Upper lobe of right lung (tissue), 1 donor: ENCODE results near the gene KLRC3. TPM values are rescaled to one million over a fixed set of nuclear protein-coding genes. Genes with fewer than 3 reads are reported as not detected.
A peak's percentile ranks its signal among the peaks of the same experiment; 100 is the strongest.
"Not testable (repeated sequence)": the region's sequence is repeated elsewhere in the genome, so short reads cannot be mapped to it uniquely, and the experiment has no call there.

ENCODE experiments used
- ATAC-seq: fragments of 200-7000 bp; cut with Tn5 transposase; one replicate; pipeline ENCODE4 v1.9.1; 2020; ENCODE audit warnings: mild to moderate bottlenecking, moderate library complexity
- DNase-seq: peaks from one replicate; pipeline ENCODE4 v3.0.0-alpha.2; 2020
- H3K27ac ChIP-seq: fragments of 200-600 bp; one replicate; pipeline ENCODE4 v1.8.0; 2022
- H3K27me3 ChIP-seq: fragments of 200-600 bp; one replicate; pipeline ENCODE4 v1.8.0; 2022; ENCODE audit warnings: mild to moderate bottlenecking
- H3K36me3 ChIP-seq: fragments of 200-600 bp; one replicate; pipeline ENCODE4 v1.8.0; 2022
- H3K4me1 ChIP-seq: fragments of 200-600 bp; one replicate; pipeline ENCODE4 v1.8.0; 2022
- H3K4me3 ChIP-seq: fragments of 200-600 bp; one replicate; pipeline ENCODE4 v1.8.0; 2022; ENCODE audit warnings: mild to moderate bottlenecking
- H3K9me3 ChIP-seq: fragments of 200-600 bp; one replicate; pipeline ENCODE4 v1.8.0; 2022
- intact Hi-C: fragments of 100-400 bp; cut with DNase I; formaldehyde crosslinking; loops from one replicate; pipeline ENCODE4 v1.11.0; 2022
- total RNA-seq: library from RNA; stranded (reverse); fragmentation: NEBNext Ultra II Directional; extraction: Animal tissue kit (Norgen Biotek cat#: 25700); gene quantifications from one replicate; pipeline ENCODE4 v1.2.1, GENCODE V29; 2021
- TF ChIP-seq, protein P1 (sequence below): fragments of 200-600 bp; IDR thresholded peaks from one replicate; pipeline ENCODE4 v1.8.0; 2022; ENCODE audit warnings: antibody characterized with exemption
- donor health status: DM: no; HTN: yes; CAD: no; lungs with severe emphysema.

Gene KLRC3
- total RNA-seq, 1 donor from 2014 or later: not detected

DNA sequence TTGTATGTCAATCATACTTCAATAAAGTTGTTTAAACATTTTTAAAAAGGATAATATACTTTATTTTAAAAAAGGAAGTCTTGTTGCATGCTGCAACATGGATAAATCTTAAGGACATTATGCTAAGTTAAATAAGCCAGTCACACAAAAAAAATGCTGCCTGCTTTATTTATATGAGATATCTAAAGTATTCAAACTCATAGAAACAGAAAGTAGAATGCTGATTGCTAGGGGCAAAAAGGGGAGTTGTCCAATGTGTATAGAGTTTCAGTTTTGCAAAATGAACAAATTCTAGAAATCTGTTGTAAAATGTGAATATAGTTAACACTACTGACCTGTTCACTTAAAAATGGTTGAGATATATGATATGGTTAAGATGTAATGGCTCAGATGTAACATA, 19.6 kb downstream of the KLRC3 start:
- H3K27me3 ChIP-seq: no peaks in the 10 kb centered on the region
- no peak for DNase-seq

DNA sequence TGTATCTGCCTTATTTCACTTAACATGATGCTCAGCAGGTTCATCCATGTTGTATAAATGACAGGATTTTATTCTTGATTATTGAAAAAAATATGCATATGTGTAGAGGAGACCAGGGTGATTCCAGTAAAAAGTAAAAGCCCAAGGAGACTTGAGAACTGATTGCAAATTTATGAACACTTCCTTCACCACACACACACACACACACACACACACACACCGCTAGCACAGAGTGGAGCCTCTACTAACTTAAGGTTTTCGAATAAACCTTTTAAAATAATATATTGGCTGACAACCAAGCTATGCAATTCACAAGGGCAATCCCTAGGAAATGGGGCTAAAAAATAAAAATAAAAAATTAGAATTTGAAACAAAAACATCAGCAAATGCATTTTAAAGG, 22.2 kb downstream of the KLRC3 start:
- H3K4me3 ChIP-seq: no peak overlapping the region
- no peaks in the 10 kb centered on the region for H3K9me3 ChIP-seq
- no peak overlapping the region for H3K27ac ChIP-seq
- H3K36me3 ChIP-seq: no peaks in the 10 kb centered on the region
- TF ChIP-seq, protein P1, sequence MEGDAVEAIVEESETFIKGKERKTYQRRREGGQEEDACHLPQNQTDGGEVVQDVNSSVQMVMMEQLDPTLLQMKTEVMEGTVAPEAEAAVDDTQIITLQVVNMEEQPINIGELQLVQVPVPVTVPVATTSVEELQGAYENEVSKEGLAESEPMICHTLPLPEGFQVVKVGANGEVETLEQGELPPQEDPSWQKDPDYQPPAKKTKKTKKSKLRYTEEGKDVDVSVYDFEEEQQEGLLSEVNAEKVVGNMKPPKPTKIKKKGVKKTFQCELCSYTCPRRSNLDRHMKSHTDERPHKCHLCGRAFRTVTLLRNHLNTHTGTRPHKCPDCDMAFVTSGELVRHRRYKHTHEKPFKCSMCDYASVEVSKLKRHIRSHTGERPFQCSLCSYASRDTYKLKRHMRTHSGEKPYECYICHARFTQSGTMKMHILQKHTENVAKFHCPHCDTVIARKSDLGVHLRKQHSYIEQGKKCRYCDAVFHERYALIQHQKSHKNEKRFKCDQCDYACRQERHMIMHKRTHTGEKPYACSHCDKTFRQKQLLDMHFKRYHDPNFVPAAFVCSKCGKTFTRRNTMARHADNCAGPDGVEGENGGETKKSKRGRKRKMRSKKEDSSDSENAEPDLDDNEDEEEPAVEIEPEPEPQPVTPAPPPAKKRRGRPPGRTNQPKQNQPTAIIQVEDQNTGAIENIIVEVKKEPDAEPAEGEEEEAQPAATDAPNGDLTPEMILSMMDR: no peak
- peaks cover 7% of the 10 kb centered on the region for H3K4me1 ChIP-seq
- no peak for DNase-seq
- no peaks in the 10 kb centered on the region for H3K27me3 ChIP-seq
- ATAC-seq: no peak
- intact Hi-C loops: no loop called here

More for the DNA sequence above, 19.6 kb downstream of the KLRC3 start:
- no peaks in the 10 kb centered on the region for H3K36me3 ChIP-seq
- no peak for ATAC-seq
- no peak overlapping the region for H3K4me3 ChIP-seq
- H3K27ac ChIP-seq: no peak overlapping the region
- intact Hi-C loops: no loop called here
- TF ChIP-seq, protein P1: no peak
- H3K4me1 ChIP-seq: peaks cover 2% of the 10 kb centered on the region
- no peaks in the 10 kb centered on the region for H3K9me3 ChIP-seq

DNA sequence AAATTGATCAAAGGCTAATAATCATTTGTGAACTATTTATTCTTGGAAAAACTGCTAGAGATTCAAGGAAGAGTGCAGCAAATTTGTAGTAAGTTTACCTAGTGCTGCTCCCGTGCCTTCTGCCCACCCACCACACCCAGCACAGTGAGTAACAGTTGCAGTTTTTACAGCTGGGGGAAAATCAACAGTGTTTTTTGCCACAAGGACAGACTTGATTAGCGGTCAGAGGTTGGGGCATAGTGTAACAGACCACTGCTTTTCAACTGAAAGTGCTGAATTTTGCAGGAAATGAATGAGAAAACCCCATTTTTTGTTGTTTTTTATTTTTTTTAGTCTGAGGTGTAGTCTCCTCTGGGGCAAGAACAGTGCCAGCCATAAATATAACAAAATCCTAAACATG, 23.1 kb downstream of the KLRC3 start:
- intact Hi-C loops: no loop called here
- Histone ChIP-seq H3K9me3 (no peaks in the 10 kb centered on the region), H3K4me1 (peaks cover 9% of the 10 kb centered on the region), H3K36me3 (no peaks in the 10 kb centered on the region), H3K27me3 (no peaks in the 10 kb centered on the region), H3K4me3 (no peak overlapping the region), H3K27ac (no peak overlapping the region)
- TF ChIP-seq, protein P1: no peak
- DNase-seq (no peak), ATAC-seq (no peak)

DNA sequence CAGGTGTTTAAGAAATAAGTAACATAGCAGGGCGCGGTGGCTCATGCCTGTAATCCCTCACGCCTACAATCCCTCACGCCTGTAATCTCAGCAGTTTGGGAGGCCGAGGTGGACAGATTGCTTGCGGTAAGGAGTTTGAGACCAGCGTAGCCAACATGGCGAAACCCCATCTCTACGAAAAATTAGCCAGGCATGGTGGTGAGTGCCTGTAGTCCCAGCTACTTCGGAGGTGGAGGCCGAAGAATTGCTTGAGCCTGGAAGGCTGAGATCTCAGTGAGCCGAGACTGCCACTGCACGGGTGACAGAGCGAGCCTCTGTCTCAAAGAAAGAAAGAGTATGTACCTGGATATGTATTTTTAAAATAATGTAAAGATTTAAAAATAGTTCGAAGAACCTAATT, 24.2 kb downstream of the KLRC3 start:
- DNase-seq, H3K36me3 ChIP-seq, ATAC-seq, H3K27ac ChIP-seq, H3K27me3 ChIP-seq, intact Hi-C loops, H3K4me3 ChIP-seq, H3K9me3 ChIP-seq: not testable (repeated sequence)
- peaks cover 16% of the 10 kb centered on the region for H3K4me1 ChIP-seq

DNA sequence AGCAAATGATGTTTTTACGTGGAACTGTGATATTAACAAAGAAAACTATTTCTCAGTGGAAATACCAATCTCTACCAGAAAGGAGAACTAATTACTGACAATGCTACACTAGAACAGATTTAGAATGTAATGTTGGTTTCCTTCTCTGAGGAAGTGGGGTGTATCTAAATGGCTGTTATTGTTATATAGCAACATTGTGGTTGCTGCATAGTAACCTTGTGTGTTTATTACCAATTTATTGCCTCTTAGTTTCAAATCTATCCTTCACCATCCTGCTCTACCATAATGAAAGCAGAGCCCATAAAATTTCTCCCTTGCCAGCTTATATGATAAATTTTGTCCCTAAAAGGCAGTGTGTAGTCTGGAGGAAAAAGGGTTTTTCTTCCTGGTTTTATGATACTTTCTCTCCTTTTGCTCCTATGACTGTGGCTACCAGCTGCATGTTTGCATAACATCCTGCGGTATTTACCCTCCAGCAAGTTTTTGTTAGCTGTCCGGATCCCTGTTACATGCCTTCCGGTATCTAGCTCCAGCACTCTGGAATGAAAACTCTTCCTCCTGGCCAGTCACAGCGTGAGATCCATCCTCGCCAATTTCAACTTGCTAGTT, 24.9 kb downstream of the KLRC3 start:
- H3K36me3 ChIP-seq: no peaks in the 10 kb centered on the region
- peaks cover 16% of the 10 kb centered on the region for H3K4me1 ChIP-seq
- peak overlapping the region; percentile 74 for H3K27ac ChIP-seq
- H3K9me3 ChIP-seq: no peaks in the 10 kb centered on the region
- intact Hi-C loops: no loop called here
- peak; percentile 87 for ATAC-seq
- H3K27me3 ChIP-seq: no peaks in the 10 kb centered on the region
- H3K4me3 ChIP-seq: no peak overlapping the region
- TF ChIP-seq, protein P1: no peak
- no peak for DNase-seq

DNA sequence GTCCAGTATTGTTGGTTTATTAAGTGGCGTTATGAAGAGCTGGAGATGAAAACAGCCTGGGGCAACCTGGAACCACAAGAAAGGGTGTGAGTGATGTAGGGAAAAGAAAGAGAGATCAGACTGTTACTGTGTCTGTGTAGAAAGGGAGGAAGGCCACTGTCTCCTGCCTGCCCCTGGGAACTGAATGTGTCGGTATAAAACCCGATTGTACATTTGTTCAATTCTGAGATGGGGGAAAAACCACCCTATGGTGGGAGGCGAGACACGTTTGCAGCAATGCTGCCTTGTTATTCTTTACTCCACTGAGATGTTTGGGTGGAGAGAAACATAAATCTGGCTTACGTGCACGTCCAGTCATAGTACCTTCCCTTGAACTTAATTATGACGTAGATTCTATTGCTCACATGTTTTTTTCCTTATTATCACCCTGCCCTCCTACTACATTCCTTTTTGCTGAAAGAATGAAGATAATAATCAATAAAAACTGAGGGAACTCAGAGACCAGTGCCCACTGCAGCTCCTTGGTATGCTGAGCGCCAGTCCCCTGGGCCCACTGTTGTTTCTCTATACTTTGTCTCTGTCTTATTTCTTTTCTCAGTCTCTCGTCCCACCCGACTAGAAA, 25.8 kb downstream of the KLRC3 start:
- Histone ChIP-seq H3K27ac (peak overlapping the region; percentile 74), H3K4me1 (peaks cover 16% of the 10 kb centered on the region)
- ATAC-seq, intact Hi-C loops, H3K36me3 ChIP-seq, H3K27me3 ChIP-seq, DNase-seq, H3K4me3 ChIP-seq, H3K9me3 ChIP-seq: not testable (repeated sequence)
